Activated T-helper 1 cell treated with anti-CD3 and anti-CD28 coated beads, Interleukin-12 subunit alpha, Interleukin-12 subunit beta, Interleukin-2, Interleukin-4 antibody, amounts not matched to agents 30 ng/mL and 10 ng/mL and 1 ng/mL, durations not matched to agents 14 hours and 24 hours and 36 hours (primary cell): ENCODE measurements around the gene ZNF574. TPM values are rescaled to one million over a fixed set of nuclear protein-coding genes. Genes with fewer than 3 reads are reported as not detected.

Source experiments
- DNase-seq: peaks from one replicate; pipeline ENCODE4 v3.0.0; 2021; ENCODE audit warnings: low spot score
- H3K27ac Mint-ChIP-seq: one replicate; pipeline ENCODE4 v1.8.0; 2021; ENCODE audit warnings: mild to moderate bottlenecking, mixed read lengths
- H3K27me3 Mint-ChIP-seq: one replicate; pipeline ENCODE4 v1.8.0; 2022; ENCODE audit warnings: mild to moderate bottlenecking, moderate library complexity, mixed read lengths; ENCODE audit not compliant: insufficient read depth
- H3K36me3 Mint-ChIP-seq: one replicate; pipeline ENCODE4 v1.8.0; 2021; ENCODE audit warnings: low read depth, mixed read lengths
- H3K4me1 Mint-ChIP-seq: one replicate; pipeline ENCODE4 v1.8.0; 2021; ENCODE audit warnings: low read depth, mixed read lengths
- H3K4me3 Mint-ChIP-seq: one replicate; pipeline ENCODE4 v1.8.0; 2021; ENCODE audit warnings: mild to moderate bottlenecking, moderate library complexity, mixed read lengths
- H3K9me3 Mint-ChIP-seq: one replicate; pipeline ENCODE4 v1.8.0; 2021; ENCODE audit warnings: mixed read lengths
- intact Hi-C: fragments of 100-400 bp; cut with micrococcal nuclease; formaldehyde crosslinking; loops from one replicate; pipeline ENCODE4 v1.15.1; 2024
- total RNA-seq: library from RNA; stranded (reverse); gene quantifications from 2 replicates; pipeline ENCODE4 v1.2.3, GENCODE V29; 2022

The ZNF574 gene
- total RNA-seq, 1 donor from 2014 or later, result 17.8 TPM

GRCh38 chr19:42066075-42066754 lies 9.8 kb upstream of the ZNF574 start:
- DNase-seq, result no peak
- Mint-ChIP-seq H3K27ac (no peak overlapping the region), H3K9me3 (no peaks in the 10 kb centered on the region), H3K4me1 (no peaks in the 10 kb centered on the region), H3K27me3 (peaks cover 3% of the 10 kb centered on the region), H3K36me3 (no peaks in the 10 kb centered on the region), H3K4me3 (no peak overlapping the region)
- intact Hi-C loops, result no loop called here

GRCh38 chr19:42067315-42067888 lies 8.6 kb upstream of the ZNF574 start:
- no peak for DNase-seq
- intact Hi-C loops, result no loop called here
- Mint-ChIP-seq H3K4me1 (no peaks in the 10 kb centered on the region), H3K36me3 (no peaks in the 10 kb centered on the region), H3K27me3 (peaks cover 5% of the 10 kb centered on the region), H3K9me3 (no peaks in the 10 kb centered on the region), H3K27ac (no peak overlapping the region), H3K4me3 (no peak overlapping the region)

GRCh38 chr19:42068361-42068755 lies 7.6 kb upstream of the ZNF574 start:
- H3K4me1 Mint-ChIP-seq, result no peaks in the 10 kb centered on the region
- no peak overlapping the region for H3K4me3 Mint-ChIP-seq
- intact Hi-C loops, result no loop called here
- H3K27me3 Mint-ChIP-seq, result peaks cover 5% of the 10 kb centered on the region
- no peaks in the 10 kb centered on the region for H3K9me3 Mint-ChIP-seq
- H3K27ac Mint-ChIP-seq, result no peak overlapping the region
- DNase-seq, result no peak
- H3K36me3 Mint-ChIP-seq, result no peaks in the 10 kb centered on the region

GRCh38 chr19:42068756-42069571 lies 7.0 kb upstream of the ZNF574 start:
- Mint-ChIP-seq H3K27ac (no peak overlapping the region), H3K36me3 (no peaks in the 10 kb centered on the region), H3K4me1 (no peaks in the 10 kb centered on the region), H3K4me3 (no peak overlapping the region), H3K9me3 (no peaks in the 10 kb centered on the region), H3K27me3 (peaks cover 5% of the 10 kb centered on the region)
- intact Hi-C loops, result no loop called here
- DNase-seq, result no peak

- H3K27ac Mint-ChIP-seq, result no peak within 1 kb of the TSS
- H3K4me3 Mint-ChIP-seq, result no peak within 1 kb of the TSS
- H3K36me3 Mint-ChIP-seq, result no peaks in the 10 kb centered on the region
- no peak for DNase-seq
- H3K4me1 Mint-ChIP-seq, result peaks cover 2% of the 10 kb centered on the region
- intact Hi-C loops, result no loop called here
- H3K27me3 Mint-ChIP-seq, result peaks cover 5% of the 10 kb centered on the region
- no peaks in the 10 kb centered on the region for H3K9me3 Mint-ChIP-seq
These were observed 6.2 kb upstream of the ZNF574 start, which contains the start of gene GRIK5 for GRCh38 chr19:42069619-42070351. Gene GRIK5 (minus strand): TSS chr19:42070206. CDS start chr19:42065770, 4,436 bp downstream.

- H3K9me3 Mint-ChIP-seq, result no peaks in the 10 kb centered on the region
- no peak overlapping the region for H3K27ac Mint-ChIP-seq
- H3K27me3 Mint-ChIP-seq, result peaks cover 5% of the 10 kb centered on the region
- no peak overlapping the region for H3K4me3 Mint-ChIP-seq
- no peak for DNase-seq
- H3K4me1 Mint-ChIP-seq, result peaks cover 15% of the 10 kb centered on the region
- intact Hi-C loops, result no loop called here
- peaks cover 4% of the 10 kb centered on the region for H3K36me3 Mint-ChIP-seq
These were observed 4.7 kb upstream of the ZNF574 start for GRCh38 chr19:42071247-42071646.

GRCh38 chr19:42074513-42075363 lies 1.2 kb upstream of the ZNF574 start:
- H3K36me3 Mint-ChIP-seq, result peaks cover 27% of the 10 kb centered on the region
- H3K27ac Mint-ChIP-seq, result peak overlapping the region; percentile 99
- intact Hi-C loops, result loop anchor here (1.0 to 5.0 kb wide), 5 partner anchors 40 to 348 kb away; partner anchors contain the start of gene RABAC1
- no peak for DNase-seq
- peaks cover 5% of the 10 kb centered on the region for H3K27me3 Mint-ChIP-seq
- H3K4me3 Mint-ChIP-seq, result peak overlapping the region; percentile 97
- H3K9me3 Mint-ChIP-seq, result no peaks in the 10 kb centered on the region
- H3K4me1 Mint-ChIP-seq, result peaks cover 37% of the 10 kb centered on the region

GRCh38 chr19:42075364-42075615 lies 676 bp upstream of the ZNF574 start:
- DNase-seq, result no peak
- no peaks in the 10 kb centered on the region for H3K9me3 Mint-ChIP-seq
- peaks cover 27% of the 10 kb centered on the region for H3K36me3 Mint-ChIP-seq
- peak overlapping the region; percentile 97 for H3K4me3 Mint-ChIP-seq
- peak overlapping the region; percentile 99 for H3K27ac Mint-ChIP-seq
- H3K4me1 Mint-ChIP-seq, result peaks cover 37% of the 10 kb centered on the region
- intact Hi-C loops, result loop anchor here (1.0 to 5.0 kb wide), 5 partner anchors 40 to 347 kb away; partner anchors contain the start of gene RABAC1
- peaks cover 5% of the 10 kb centered on the region for H3K27me3 Mint-ChIP-seq

GRCh38 chr19:42076380-42076944 lies 496 bp downstream of the ZNF574 start:
- Mint-ChIP-seq H3K27ac (peak overlapping the region; percentile 87), H3K27me3 (peaks cover 1% of the 10 kb centered on the region), H3K4me1 (peaks cover 40% of the 10 kb centered on the region), H3K9me3 (no peaks in the 10 kb centered on the region), H3K4me3 (peak overlapping the region; percentile 93), H3K36me3 (peaks cover 31% of the 10 kb centered on the region)
- DNase-seq, result no peak
- intact Hi-C loops, result loop anchor here (1.0 to 5.0 kb wide), 5 partner anchors 56 to 346 kb away; partner anchors contain the start of genes DEDD2 and POU2F2

GRCh38 chr19:42078058-42078457 lies 2.1 kb downstream of the ZNF574 start:
- no peak for DNase-seq
- H3K36me3 Mint-ChIP-seq, result peaks cover 36% of the 10 kb centered on the region
- no peaks in the 10 kb centered on the region for H3K9me3 Mint-ChIP-seq
- intact Hi-C loops, result loop anchor here (5.0 kb wide), 2 partner anchors 204 to 344 kb away; no protein-coding TSS in a partner anchor
- peak overlapping the region; percentile 87 for H3K27ac Mint-ChIP-seq
- H3K4me3 Mint-ChIP-seq, result peak overlapping the region; percentile 93
- peaks cover 44% of the 10 kb centered on the region for H3K4me1 Mint-ChIP-seq
- H3K27me3 Mint-ChIP-seq, result no peaks in the 10 kb centered on the region

- H3K36me3 Mint-ChIP-seq, result peaks cover 36% of the 10 kb centered on the region
- peak overlapping the region; percentile 87 for H3K27ac Mint-ChIP-seq
- peak overlapping the region; percentile 93 for H3K4me3 Mint-ChIP-seq
- intact Hi-C loops, result loop anchor here (5.0 kb wide), 2 partner anchors 204 to 344 kb away; no protein-coding TSS in a partner anchor
- peaks cover 44% of the 10 kb centered on the region for H3K4me1 Mint-ChIP-seq
- DNase-seq, result no peak
- no peaks in the 10 kb centered on the region for H3K27me3 Mint-ChIP-seq
- no peaks in the 10 kb centered on the region for H3K9me3 Mint-ChIP-seq
These were observed 2.7 kb downstream of the ZNF574 start for GRCh38 chr19:42078538-42079275.
